OCI-LY1 (cell line): ENCODE results near the gene CINP.

Source experiments
- H2AFZ ChIP-seq: fragments of 200-600 bp; sonication (generic), shearing (Covaris generic); 2 replicates; pipeline ENCODE4 v1.6.0; 2014; ENCODE audit warnings: antibody characterized with exemption, mild to moderate bottlenecking, low read length
- H3F3A ChIP-seq: fragments of 200-600 bp; sonication (generic), shearing (Covaris generic); 2 replicates; pipeline ENCODE4 v1.6.0; 2014; ENCODE audit warnings: mild to moderate bottlenecking, antibody characterized with exemption, low read length, moderate library complexity; ENCODE audit not compliant: insufficient read depth
- H3K27ac ChIP-seq: fragments of 200-600 bp; sonication (generic); 2 replicates; pipeline ENCODE4 v1.5.1; 2014; ENCODE audit warnings: low read length, mixed run types, mild to moderate bottlenecking, low read depth; ENCODE audit not compliant: poor library complexity, severe bottlenecking
- H3K27me3 ChIP-seq: fragments of 200-600 bp; sonication (generic); 2 replicates; pipeline ENCODE4 v1.6.0; 2014; ENCODE audit warnings: antibody characterized with exemption, mild to moderate bottlenecking, low read length, moderate library complexity; ENCODE audit not compliant: insufficient read depth
- H3K36me3 ChIP-seq: fragments of 200-600 bp; sonication (generic); 2 replicates; pipeline ENCODE4 v1.6.1; 2014; ENCODE audit warnings: mild to moderate bottlenecking, antibody characterized with exemption, low read length, moderate library complexity, mixed read lengths; ENCODE audit not compliant: insufficient read depth
- H3K4me1 ChIP-seq: fragments of 200-600 bp; sonication (generic); 2 replicates; pipeline ENCODE4 v1.5.1; 2014; ENCODE audit warnings: mild to moderate bottlenecking, low read length, moderate library complexity; ENCODE audit not compliant: insufficient read depth, severe bottlenecking
- H3K4me2 ChIP-seq: fragments of 200-600 bp; sonication (generic), shearing (Covaris generic); 2 replicates; pipeline ENCODE4 v1.6.1; 2014; ENCODE audit warnings: low read length
- H3K4me3 ChIP-seq: fragments of 200-600 bp; sonication (generic); 2 replicates; pipeline ENCODE4 v1.5.1; 2014; ENCODE audit warnings: low read length, low read depth, mild to moderate bottlenecking, mixed read lengths; ENCODE audit not compliant: poor library complexity, severe bottlenecking
- H3K79me2 ChIP-seq: fragments of 200-600 bp; shearing (Covaris generic); 2 replicates; pipeline ENCODE4 v1.6.1; 2016; ENCODE audit warnings: mixed run types, low read length, mixed read lengths; ENCODE audit not compliant: insufficient read depth
- H3K9ac ChIP-seq: fragments of 200-600 bp; sonication (generic), shearing (Covaris generic); 2 replicates; pipeline ENCODE4 v1.6.1; 2014; ENCODE audit warnings: mild to moderate bottlenecking, low read length, mixed read lengths
- H3K9me2 ChIP-seq: fragments of 200-600 bp; sonication (generic), shearing (Covaris generic); 2 replicates; pipeline ENCODE4 v1.6.1; 2014; ENCODE audit warnings: low read depth, mild to moderate bottlenecking, low read length, mixed read lengths
- H3K9me3 ChIP-seq: fragments of 200-600 bp; shearing (Covaris generic); 2 replicates; pipeline ENCODE4 v1.6.1; 2014; ENCODE audit warnings: low read length, mixed read lengths
- H4K20me1 ChIP-seq: fragments of 200-600 bp; sonication (generic), shearing (Covaris generic); 2 replicates; pipeline ENCODE4 v1.6.0; 2016; ENCODE audit warnings: mild to moderate bottlenecking, low read length; ENCODE audit not compliant: insufficient read depth
- EZH2 ChIP-seq: fragments of 200-600 bp; sonication (generic), shearing (Covaris generic); IDR thresholded peaks from 2 replicates; pipeline ENCODE4 v1.8.0; 2017; ENCODE audit warnings: borderline replicate concordance, mixed run types, mild to moderate bottlenecking, antibody characterized with exemption, low read length, moderate library complexity, mixed read lengths
- TF ChIP-seq, protein P1 (sequence below): fragments of 200-600 bp; sonication (generic), shearing (Covaris generic); IDR thresholded peaks from 2 replicates; pipeline ENCODE4 v1.5.1; 2017; ENCODE audit warnings: mild to moderate bottlenecking, antibody characterized with exemption, low read length, moderate library complexity, mixed read lengths

Gene CINP

DNA sequence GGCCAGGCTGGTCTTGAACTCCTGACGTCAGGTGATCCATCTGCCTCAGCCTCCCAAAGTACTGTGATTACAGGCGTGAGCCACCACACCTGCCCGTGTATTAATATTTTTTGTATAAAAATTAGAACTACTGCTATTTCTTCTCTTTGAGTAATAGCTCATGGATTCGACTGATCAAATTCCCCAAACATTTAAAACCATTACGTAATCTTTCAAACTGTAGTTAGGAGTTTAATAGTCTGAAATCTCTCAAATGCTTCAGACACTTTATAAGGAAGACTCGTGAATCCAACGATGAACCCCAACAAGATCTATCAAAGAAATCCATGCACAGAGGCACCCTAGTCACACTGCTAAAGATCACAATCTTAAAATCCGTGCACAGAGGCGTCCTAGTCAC lies 16.1 kb upstream of the CINP start:
- H3F3A ChIP-seq = no peaks in the 10 kb centered on the region
- H3K36me3 ChIP-seq = no peaks in the 10 kb centered on the region
- H3K9me2 ChIP-seq = no peaks in the 10 kb centered on the region
- no peak overlapping the region for H2AFZ ChIP-seq
- H3K27ac ChIP-seq = no peak overlapping the region
- H3K27me3 ChIP-seq = no peaks in the 10 kb centered on the region
- TF ChIP-seq EZH2 = no peak
- TF ChIP-seq, protein P1, sequence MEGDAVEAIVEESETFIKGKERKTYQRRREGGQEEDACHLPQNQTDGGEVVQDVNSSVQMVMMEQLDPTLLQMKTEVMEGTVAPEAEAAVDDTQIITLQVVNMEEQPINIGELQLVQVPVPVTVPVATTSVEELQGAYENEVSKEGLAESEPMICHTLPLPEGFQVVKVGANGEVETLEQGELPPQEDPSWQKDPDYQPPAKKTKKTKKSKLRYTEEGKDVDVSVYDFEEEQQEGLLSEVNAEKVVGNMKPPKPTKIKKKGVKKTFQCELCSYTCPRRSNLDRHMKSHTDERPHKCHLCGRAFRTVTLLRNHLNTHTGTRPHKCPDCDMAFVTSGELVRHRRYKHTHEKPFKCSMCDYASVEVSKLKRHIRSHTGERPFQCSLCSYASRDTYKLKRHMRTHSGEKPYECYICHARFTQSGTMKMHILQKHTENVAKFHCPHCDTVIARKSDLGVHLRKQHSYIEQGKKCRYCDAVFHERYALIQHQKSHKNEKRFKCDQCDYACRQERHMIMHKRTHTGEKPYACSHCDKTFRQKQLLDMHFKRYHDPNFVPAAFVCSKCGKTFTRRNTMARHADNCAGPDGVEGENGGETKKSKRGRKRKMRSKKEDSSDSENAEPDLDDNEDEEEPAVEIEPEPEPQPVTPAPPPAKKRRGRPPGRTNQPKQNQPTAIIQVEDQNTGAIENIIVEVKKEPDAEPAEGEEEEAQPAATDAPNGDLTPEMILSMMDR = no peak
- no peaks in the 10 kb centered on the region for H3K79me2 ChIP-seq
- no peak overlapping the region for H3K4me3 ChIP-seq
- no peaks in the 10 kb centered on the region for H3K9me3 ChIP-seq
- H3K9ac ChIP-seq = no peak overlapping the region
- H3K4me1 ChIP-seq = no peaks in the 10 kb centered on the region
- no peaks in the 10 kb centered on the region for H4K20me1 ChIP-seq
- no peak overlapping the region for H3K4me2 ChIP-seq

DNA sequence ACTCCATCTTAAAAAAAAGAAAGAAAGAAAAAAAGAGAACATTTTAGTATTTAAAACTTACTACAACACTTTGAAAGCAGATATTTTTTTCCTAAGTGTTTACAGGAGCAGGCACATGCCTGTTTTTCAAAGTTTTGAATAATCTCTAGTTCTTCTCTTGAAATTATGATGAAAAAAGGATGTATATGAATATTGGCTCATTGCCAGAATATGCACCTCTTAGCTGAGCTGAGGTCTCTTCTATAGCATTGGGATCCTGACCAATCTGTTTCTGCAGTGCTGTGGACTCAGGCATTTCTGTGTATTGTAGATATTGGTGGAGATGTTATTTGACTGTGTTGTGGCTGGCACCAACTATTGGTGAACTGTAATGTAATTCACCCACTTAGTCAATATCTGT lies 15.0 kb upstream of the CINP start:
- H3K79me2 ChIP-seq = no peaks in the 10 kb centered on the region
- H3K4me3 ChIP-seq = no peak overlapping the region
- H3K9ac ChIP-seq = no peak overlapping the region
- H3K27ac ChIP-seq = no peak overlapping the region
- no peaks in the 10 kb centered on the region for H3K27me3 ChIP-seq
- H3K4me2 ChIP-seq = no peak overlapping the region
- no peaks in the 10 kb centered on the region for H4K20me1 ChIP-seq
- TF ChIP-seq, protein P1 = no peak
- TF ChIP-seq EZH2 = no peak
- no peak overlapping the region for H2AFZ ChIP-seq
- no peaks in the 10 kb centered on the region for H3K36me3 ChIP-seq
- no peaks in the 10 kb centered on the region for H3K9me3 ChIP-seq
- H3F3A ChIP-seq = no peaks in the 10 kb centered on the region
- no peaks in the 10 kb centered on the region for H3K4me1 ChIP-seq
- no peaks in the 10 kb centered on the region for H3K9me2 ChIP-seq

DNA sequence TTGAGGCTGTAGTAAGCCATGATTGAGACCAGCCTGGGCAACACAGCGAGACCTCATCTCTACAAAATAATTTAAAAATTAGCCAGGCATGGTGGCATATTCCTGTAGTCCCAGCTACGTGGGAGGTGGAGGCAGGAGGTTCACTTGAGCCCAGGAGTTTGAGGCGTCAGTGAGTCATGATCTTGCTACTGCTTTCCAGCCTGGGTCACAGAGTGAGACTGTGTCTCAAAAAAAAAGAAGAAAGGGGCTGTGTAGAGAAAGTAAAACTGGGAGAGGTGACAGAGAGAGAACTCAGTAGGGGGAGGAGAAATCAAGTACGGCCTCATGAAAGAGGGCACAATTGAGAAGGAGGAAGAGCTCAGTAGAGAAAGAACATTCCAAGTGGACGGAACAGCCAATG lies 12.4 kb upstream of the CINP start:
- H3K9ac ChIP-seq = no peak overlapping the region
- H3K27me3 ChIP-seq = no peaks in the 10 kb centered on the region
- H3K4me3 ChIP-seq = no peak overlapping the region
- no peaks in the 10 kb centered on the region for H3K79me2 ChIP-seq
- TF ChIP-seq EZH2 = no peak
- TF ChIP-seq, protein P1 = no peak
- no peaks in the 10 kb centered on the region for H3K9me3 ChIP-seq
- no peaks in the 10 kb centered on the region for H4K20me1 ChIP-seq
- H3K4me1 ChIP-seq = peaks cover 6% of the 10 kb centered on the region
- H3K9me2 ChIP-seq = no peaks in the 10 kb centered on the region
- no peak overlapping the region for H3K27ac ChIP-seq
- no peak overlapping the region for H3K4me2 ChIP-seq
- no peaks in the 10 kb centered on the region for H3K36me3 ChIP-seq
- no peaks in the 10 kb centered on the region for H3F3A ChIP-seq
- no peak overlapping the region for H2AFZ ChIP-seq
